ENCODE data around the gene ESYT2.

DNA sequence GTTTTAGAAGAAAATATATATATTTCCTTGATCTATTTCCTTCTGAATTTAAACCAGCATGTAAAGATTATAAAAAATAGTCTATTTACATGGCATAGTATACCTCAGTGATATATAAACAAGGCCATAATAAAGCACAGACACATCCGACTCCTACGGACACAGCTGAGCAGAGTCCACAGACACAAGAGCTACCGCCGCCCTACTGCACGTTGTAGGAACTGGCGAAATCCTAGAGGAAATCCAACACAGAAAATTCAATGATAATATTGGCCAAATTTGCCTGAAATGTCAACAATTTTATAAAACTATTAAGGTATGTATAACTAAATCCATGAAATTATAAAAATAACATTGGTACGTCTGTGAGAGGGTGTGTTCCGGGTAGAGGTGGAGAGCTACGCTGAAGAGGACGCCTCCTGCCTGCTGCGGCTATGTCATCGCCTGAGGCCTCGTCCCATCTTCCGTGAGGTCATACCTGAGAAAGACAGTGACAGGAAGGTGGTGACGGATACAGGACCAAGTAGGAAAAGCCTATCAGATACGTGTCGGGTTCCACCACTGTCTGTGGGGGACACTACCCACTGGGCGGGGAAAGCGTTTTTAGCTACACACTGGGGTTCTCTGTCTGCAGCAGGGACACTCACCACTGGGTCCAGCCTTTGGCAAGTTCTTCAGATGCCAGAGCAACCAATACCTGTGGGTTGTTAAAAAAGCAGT lies 95.4 kb downstream of the ESYT2 start:
- no peak for TF ChIP-seq YY1 (IDR thresholded peaks at IDR 0.05; ENCODE audit: low read depth)
- TF ChIP-seq, protein P1, sequence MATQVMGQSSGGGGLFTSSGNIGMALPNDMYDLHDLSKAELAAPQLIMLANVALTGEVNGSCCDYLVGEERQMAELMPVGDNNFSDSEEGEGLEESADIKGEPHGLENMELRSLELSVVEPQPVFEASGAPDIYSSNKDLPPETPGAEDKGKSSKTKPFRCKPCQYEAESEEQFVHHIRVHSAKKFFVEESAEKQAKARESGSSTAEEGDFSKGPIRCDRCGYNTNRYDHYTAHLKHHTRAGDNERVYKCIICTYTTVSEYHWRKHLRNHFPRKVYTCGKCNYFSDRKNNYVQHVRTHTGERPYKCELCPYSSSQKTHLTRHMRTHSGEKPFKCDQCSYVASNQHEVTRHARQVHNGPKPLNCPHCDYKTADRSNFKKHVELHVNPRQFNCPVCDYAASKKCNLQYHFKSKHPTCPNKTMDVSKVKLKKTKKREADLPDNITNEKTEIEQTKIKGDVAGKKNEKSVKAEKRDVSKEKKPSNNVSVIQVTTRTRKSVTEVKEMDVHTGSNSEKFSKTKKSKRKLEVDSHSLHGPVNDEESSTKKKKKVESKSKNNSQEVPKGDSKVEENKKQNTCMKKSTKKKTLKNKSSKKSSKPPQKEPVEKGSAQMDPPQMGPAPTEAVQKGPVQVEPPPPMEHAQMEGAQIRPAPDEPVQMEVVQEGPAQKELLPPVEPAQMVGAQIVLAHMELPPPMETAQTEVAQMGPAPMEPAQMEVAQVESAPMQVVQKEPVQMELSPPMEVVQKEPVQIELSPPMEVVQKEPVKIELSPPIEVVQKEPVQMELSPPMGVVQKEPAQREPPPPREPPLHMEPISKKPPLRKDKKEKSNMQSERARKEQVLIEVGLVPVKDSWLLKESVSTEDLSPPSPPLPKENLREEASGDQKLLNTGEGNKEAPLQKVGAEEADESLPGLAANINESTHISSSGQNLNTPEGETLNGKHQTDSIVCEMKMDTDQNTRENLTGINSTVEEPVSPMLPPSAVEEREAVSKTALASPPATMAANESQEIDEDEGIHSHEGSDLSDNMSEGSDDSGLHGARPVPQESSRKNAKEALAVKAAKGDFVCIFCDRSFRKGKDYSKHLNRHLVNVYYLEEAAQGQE (IDR thresholded peaks at IDR 0.05; ENCODE audit: low read depth, low read length), result no peak
- TF ChIP-seq TAF1 (IDR thresholded peaks at IDR 0.05; ENCODE audit: borderline replicate concordance, low read depth, low read length), result no peak

Measured in SK-N-SH (cell line).